Measurements from ENCODE around the gene LTF. TPM values are rescaled to one million over a fixed set of nuclear protein-coding genes. Genes with fewer than 3 reads are reported as not detected.

LTF gene
- total and polyA plus RNA-seq, 2 experiments from 2014 or later: 0.73 to 1.3 TPM

GRCh38 chr3:46407970-46408369, 56.7 kb downstream of the LTF start:
- H3K27me3 Mint-ChIP-seq (ENCODE audit: insufficient read depth, low read depth, poor library complexity): peaks cover 4% of the 10 kb centered on the region
- no peaks in the 10 kb centered on the region for H3K79me2 ChIP-seq (replicated peaks; ENCODE audit: insufficient read depth)
- TF ChIP-seq POLR2AphosphoS5 (IDR thresholded peaks at IDR 0.05; ENCODE audit: low read depth) (no peak), STAT1 (IDR thresholded peaks at IDR 0.05; ENCODE audit: unreplicated experiment) (no peak)
- no peak for ATAC-seq
- no peaks in the 10 kb centered on the region for H3K36me3 ChIP-seq (ENCODE audit: insufficient read depth)
- H3F3A ChIP-seq (replicated peaks; ENCODE audit: low read depth): no peaks in the 10 kb centered on the region
- DNase-seq (ENCODE audit: low spot score): no peak
- H3K4me3 Mint-ChIP-seq: no peak overlapping the region
- no peaks in the 10 kb centered on the region for H3K27me3 ChIP-seq (ENCODE audit: insufficient read depth)
- H2AFZ ChIP-seq: no peak overlapping the region
- no peaks in the 10 kb centered on the region for H3K9me3 Mint-ChIP-seq
- no peaks in the 10 kb centered on the region for H3K4me1 ChIP-seq (ENCODE audit: insufficient read depth)
- H3K4me2 ChIP-seq: no peak overlapping the region
- no peaks in the 10 kb centered on the region; the same call in 2 of the 3 replicates for H3K4me1 Mint-ChIP-seq
- H3K27ac Mint-ChIP-seq: no peak overlapping the region
- no peak overlapping the region for H3K27ac ChIP-seq (ENCODE audit: low read depth)
- no peaks in the 10 kb centered on the region for H3K36me3 Mint-ChIP-seq (ENCODE audit: low read depth)
- no peaks in the 10 kb centered on the region for H4K20me1 ChIP-seq (replicated peaks; ENCODE audit: insufficient read depth)
- no peak overlapping the region for H3K4me3 ChIP-seq
- H3K9me2 ChIP-seq (ENCODE audit: insufficient read depth): no peaks in the 10 kb centered on the region

DNA sequence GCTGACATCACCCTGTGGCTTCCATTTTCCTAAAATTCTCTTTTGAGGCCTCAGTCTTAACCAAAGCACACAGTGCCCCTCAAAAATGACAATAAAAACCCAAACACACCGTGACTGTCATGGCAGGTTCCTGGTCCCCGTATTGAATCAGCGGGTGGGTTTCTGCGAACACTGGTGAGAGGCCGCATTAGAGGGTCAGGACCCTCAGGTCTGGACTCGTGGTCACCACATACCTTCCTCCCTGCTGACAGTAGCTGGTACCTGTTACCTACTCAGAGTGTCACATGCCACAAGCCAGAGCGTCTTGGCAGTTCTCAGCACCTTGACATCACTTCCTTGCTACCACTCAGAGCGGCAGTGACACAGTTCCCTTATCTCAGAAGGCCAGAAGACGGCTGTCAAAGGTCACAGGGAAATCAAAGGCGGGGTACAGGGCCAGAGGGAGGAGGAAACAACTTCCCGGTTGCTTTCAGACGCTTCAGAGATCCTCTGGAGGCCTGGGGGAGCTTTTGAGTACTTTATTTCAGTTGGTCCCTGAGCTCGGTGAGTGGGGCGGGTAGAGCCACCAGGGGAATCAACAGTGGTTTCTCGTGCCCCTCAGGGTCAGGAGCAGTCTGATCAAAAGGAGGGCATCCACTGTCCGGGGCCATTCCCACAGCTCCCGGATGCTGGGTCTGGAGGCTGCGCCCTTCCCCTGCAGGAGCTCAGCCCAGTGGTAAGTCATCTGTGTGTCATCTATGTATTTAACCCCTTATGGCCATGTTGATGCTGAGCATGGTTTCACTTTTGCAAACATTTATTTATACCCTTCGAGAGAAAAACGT, 57.7 kb downstream of the LTF start, which contains the start of the genes CCR5AS and CCRL2:
CCR5AS (minus strand) TSS at position 279 of the 824 bp plus-strand sequence.
CCRL2 (plus strand) TSS at position 472 of the 824 bp plus-strand sequence. CDS start 821 bp downstream, outside the sequence.
- Histone ChIP-seq H3F3A (replicated peaks; ENCODE audit: low read depth) (no peaks in the 10 kb centered on the region), H4K20me1 (replicated peaks; ENCODE audit: insufficient read depth) (no peaks in the 10 kb centered on the region), H2AFZ (no peak within 1 kb of the TSS), H3K27me3 (ENCODE audit: insufficient read depth) (no peaks in the 10 kb centered on the region), H3K79me2 (replicated peaks; ENCODE audit: insufficient read depth) (no peaks in the 10 kb centered on the region), H3K4me1 (ENCODE audit: insufficient read depth) (no peaks in the 10 kb centered on the region), H3K27ac (ENCODE audit: low read depth) (no peak within 1 kb of the TSS), H3K4me2 (no peak within 1 kb of the TSS), H3K9me2 (ENCODE audit: insufficient read depth) (no peaks in the 10 kb centered on the region), H3K36me3 (ENCODE audit: insufficient read depth) (no peaks in the 10 kb centered on the region), H3K4me3 (no peak within 1 kb of the TSS)
- Mint-ChIP-seq H3K27me3 (ENCODE audit: insufficient read depth, low read depth, poor library complexity) (peaks cover 4% of the 10 kb centered on the region), H3K9me3 (no peaks in the 10 kb centered on the region), H3K4me3 (no peak within 1 kb of the TSS), H3K4me1 (no peaks in the 10 kb centered on the region; the same call in 2 of the 3 replicates), H3K36me3 (ENCODE audit: low read depth) (no peaks in the 10 kb centered on the region), H3K27ac (no peak within 1 kb of the TSS)
- no peak for ATAC-seq
- no peak for DNase-seq (ENCODE audit: low spot score)
- TF ChIP-seq, protein P1, sequence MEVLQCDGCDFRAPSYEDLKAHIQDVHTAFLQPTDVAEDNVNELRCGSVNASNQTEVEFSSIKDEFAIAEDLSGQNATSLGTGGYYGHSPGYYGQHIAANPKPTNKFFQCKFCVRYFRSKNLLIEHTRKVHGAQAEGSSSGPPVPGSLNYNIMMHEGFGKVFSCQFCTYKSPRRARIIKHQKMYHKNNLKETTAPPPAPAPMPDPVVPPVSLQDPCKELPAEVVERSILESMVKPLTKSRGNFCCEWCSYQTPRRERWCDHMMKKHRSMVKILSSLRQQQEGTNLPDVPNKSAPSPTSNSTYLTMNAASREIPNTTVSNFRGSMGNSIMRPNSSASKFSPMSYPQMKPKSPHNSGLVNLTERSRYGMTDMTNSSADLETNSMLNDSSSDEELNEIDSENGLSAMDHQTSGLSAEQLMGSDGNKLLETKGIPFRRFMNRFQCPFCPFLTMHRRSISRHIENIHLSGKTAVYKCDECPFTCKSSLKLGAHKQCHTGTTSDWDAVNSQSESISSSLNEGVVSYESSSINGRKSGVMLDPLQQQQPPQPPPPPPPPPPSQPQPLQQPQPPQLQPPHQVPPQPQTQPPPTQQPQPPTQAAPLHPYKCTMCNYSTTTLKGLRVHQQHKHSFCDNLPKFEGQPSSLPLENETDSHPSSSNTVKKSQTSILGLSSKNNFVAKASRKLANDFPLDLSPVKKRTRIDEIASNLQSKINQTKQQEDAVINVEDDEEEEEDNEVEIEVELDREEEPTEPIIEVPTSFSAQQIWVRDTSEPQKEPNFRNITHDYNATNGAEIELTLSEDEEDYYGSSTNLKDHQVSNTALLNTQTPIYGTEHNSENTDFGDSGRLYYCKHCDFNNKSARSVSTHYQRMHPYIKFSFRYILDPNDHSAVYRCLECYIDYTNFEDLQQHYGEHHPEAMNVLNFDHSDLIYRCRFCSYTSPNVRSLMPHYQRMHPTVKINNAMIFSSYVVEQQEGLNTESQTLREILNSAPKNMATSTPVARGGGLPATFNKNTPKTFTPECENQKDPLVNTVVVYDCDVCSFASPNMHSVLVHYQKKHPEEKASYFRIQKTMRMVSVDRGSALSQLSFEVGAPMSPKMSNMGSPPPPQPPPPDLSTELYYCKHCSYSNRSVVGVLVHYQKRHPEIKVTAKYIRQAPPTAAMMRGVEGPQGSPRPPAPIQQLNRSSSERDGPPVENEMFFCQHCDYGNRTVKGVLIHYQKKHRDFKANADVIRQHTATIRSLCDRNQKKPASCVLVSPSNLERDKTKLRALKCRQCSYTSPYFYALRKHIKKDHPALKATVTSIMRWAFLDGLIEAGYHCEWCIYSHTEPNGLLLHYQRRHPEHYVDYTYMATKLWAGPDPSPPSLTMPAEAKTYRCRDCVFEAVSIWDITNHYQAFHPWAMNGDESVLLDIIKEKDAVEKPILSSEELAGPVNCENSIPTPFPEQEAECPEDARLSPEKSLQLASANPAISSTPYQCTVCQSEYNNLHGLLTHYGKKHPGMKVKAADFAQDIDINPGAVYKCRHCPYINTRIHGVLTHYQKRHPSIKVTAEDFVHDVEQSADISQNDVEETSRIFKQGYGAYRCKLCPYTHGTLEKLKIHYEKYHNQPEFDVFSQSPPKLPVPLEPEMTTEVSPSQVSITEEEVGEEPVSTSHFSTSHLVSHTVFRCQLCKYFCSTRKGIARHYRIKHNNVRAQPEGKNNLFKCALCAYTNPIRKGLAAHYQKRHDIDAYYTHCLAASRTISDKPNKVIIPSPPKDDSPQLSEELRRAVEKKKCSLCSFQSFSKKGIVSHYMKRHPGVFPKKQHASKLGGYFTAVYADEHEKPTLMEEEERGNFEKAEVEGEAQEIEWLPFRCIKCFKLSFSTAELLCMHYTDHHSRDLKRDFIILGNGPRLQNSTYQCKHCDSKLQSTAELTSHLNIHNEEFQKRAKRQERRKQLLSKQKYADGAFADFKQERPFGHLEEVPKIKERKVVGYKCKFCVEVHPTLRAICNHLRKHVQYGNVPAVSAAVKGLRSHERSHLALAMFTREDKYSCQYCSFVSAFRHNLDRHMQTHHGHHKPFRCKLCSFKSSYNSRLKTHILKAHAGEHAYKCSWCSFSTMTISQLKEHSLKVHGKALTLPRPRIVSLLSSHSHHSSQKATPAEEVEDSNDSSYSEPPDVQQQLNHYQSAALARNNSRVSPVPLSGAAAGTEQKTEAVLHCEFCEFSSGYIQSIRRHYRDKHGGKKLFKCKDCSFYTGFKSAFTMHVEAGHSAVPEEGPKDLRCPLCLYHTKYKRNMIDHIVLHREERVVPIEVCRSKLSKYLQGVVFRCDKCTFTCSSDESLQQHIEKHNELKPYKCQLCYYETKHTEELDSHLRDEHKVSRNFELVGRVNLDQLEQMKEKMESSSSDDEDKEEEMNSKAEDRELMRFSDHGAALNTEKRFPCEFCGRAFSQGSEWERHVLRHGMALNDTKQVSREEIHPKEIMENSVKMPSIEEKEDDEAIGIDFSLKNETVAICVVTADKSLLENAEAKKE (CRISPR knock-in tag; IDR thresholded peaks at IDR 0.05): no peak
- TF ChIP-seq ZNF114 (CRISPR knock-in tag; IDR thresholded peaks at IDR 0.05): no peak
- TF ChIP-seq EZH2phosphoT487 (IDR thresholded peaks at IDR 0.05; ENCODE audit: unreplicated experiment): no peak
- no peak for TF ChIP-seq REST (IDR thresholded peaks at IDR 0.05; ENCODE audit: unreplicated experiment)
- TF ChIP-seq JUNB (IDR thresholded peaks at IDR 0.05; ENCODE audit: unreplicated experiment): no peak
- no peak for TF ChIP-seq ZNF331 (CRISPR knock-in tag; IDR thresholded peaks at IDR 0.05; ENCODE audit: low read depth)
- TF ChIP-seq CTCF (conservative IDR thresholded peaks at IDR 0.05; ENCODE audit: low read depth in 2 of 2): no peak
- no peak for TF ChIP-seq STAT1 (IDR thresholded peaks at IDR 0.05; ENCODE audit: unreplicated experiment)
